Neuron (in vitro differentiated cells): ENCODE data around the gene TSPAN6.

ENCODE experiments used
- H2AFZ ChIP-seq: one replicate; pipeline ENCODE4 v1.6.1; 2013; ENCODE audit warnings: low read depth, mild to moderate bottlenecking, inconsistent platforms, low read length, moderate library complexity
- H3K27me3 ChIP-seq: one replicate; pipeline ENCODE4 v1.6.1; 2013; ENCODE audit warnings: low read length; ENCODE audit not compliant: insufficient read depth
- H3K36me3 ChIP-seq: one replicate; pipeline ENCODE4 v1.6.1; 2013; ENCODE audit warnings: low read length; ENCODE audit not compliant: insufficient read depth
- H3K4me1 ChIP-seq: one replicate; pipeline ENCODE4 v1.6.1; 2013; ENCODE audit warnings: low read length; ENCODE audit not compliant: insufficient read depth
- H3K4me3 ChIP-seq: 2 replicates; pipeline ENCODE4 v1.5.1; 2013; ENCODE audit warnings: mild to moderate bottlenecking, low read length, moderate library complexity
- H3K9me3 ChIP-seq: one replicate; pipeline ENCODE4 v1.6.1; 2013; ENCODE audit warnings: low read length

The TSPAN6 gene

GRCh38 chrX:100642290-100642689 lies 5.7 kb upstream of the TSPAN6 start:
- Histone ChIP-seq H3K4me1 (no peaks in the 10 kb centered on the region), H3K27me3 (peaks cover 6% of the 10 kb centered on the region), H3K36me3 (no peaks in the 10 kb centered on the region), H2AFZ (no peak overlapping the region), H3K9me3 (no peaks in the 10 kb centered on the region), H3K4me3 (no peak overlapping the region)

- Histone ChIP-seq H2AFZ (no peak overlapping the region), H3K27me3 (no peaks in the 10 kb centered on the region), H3K4me3 (peak overlapping the region; percentile 71), H3K4me1 (peaks cover 4% of the 10 kb centered on the region), H3K9me3 (no peaks in the 10 kb centered on the region), H3K36me3 (peaks cover 17% of the 10 kb centered on the region)
These were observed 651 bp downstream of the TSPAN6 start for GRCh38 chrX:100635989-100636320.

GRCh38 chrX:100635040-100635439 lies 1.6 kb downstream of the TSPAN6 start:
- Histone ChIP-seq H3K4me3 (peak overlapping the region; percentile 71), H2AFZ (no peak overlapping the region), H3K9me3 (no peaks in the 10 kb centered on the region), H3K36me3 (peaks cover 22% of the 10 kb centered on the region), H3K4me1 (peaks cover 4% of the 10 kb centered on the region), H3K27me3 (no peaks in the 10 kb centered on the region)

- Histone ChIP-seq H3K9me3 (no peaks in the 10 kb centered on the region), H3K36me3 (peaks cover 15% of the 10 kb centered on the region)
These were observed 10.6 kb downstream of the TSPAN6 start for GRCh38 chrX:100625985-100626491.

GRCh38 chrX:100623001-100623400 lies 13.6 kb downstream of the TSPAN6 start:
- Histone ChIP-seq H3K36me3 (no peaks in the 10 kb centered on the region), H2AFZ (no peak overlapping the region), H3K27me3 (no peaks in the 10 kb centered on the region), H3K4me1 (no peaks in the 10 kb centered on the region), H3K4me3 (no peak overlapping the region), H3K9me3 (no peaks in the 10 kb centered on the region)

More at GRCh38 chrX:100625985-100626491, 10.6 kb downstream of the TSPAN6 start:
- H3K27me3 ChIP-seq = no peaks in the 10 kb centered on the region
- H3K4me3 ChIP-seq = no peak overlapping the region
- no peaks in the 10 kb centered on the region for H3K4me1 ChIP-seq
- no peak overlapping the region for H2AFZ ChIP-seq

- Histone ChIP-seq H3K9me3 (no peaks in the 10 kb centered on the region), H2AFZ (no peak overlapping the region), H3K4me1 (peaks cover 2% of the 10 kb centered on the region), H3K36me3 (no peaks in the 10 kb centered on the region), H3K4me3 (no peak overlapping the region), H3K27me3 (no peaks in the 10 kb centered on the region)
These were observed 21.6 kb downstream of the TSPAN6 start for GRCh38 chrX:100615005-100615404.

- H3K4me3 ChIP-seq = no peak overlapping the region
- no peak overlapping the region for H2AFZ ChIP-seq
- H3K9me3 ChIP-seq = no peaks in the 10 kb centered on the region
- H3K27me3 ChIP-seq = no peaks in the 10 kb centered on the region
- no peaks in the 10 kb centered on the region for H3K36me3 ChIP-seq
- H3K4me1 ChIP-seq = peaks cover 6% of the 10 kb centered on the region
These were observed 24.7 kb downstream of the TSPAN6 start for GRCh38 chrX:100611951-100612350.

- Histone ChIP-seq H3K9me3 (no peaks in the 10 kb centered on the region), H3K27me3 (no peaks in the 10 kb centered on the region), H3K4me3 (no peak overlapping the region), H3K4me1 (peaks cover 6% of the 10 kb centered on the region), H3K36me3 (no peaks in the 10 kb centered on the region), H2AFZ (no peak overlapping the region)
These were observed 27.0 kb downstream of the TSPAN6 start for GRCh38 chrX:100609591-100609990.

GRCh38 chrX:100606753-100607152 lies 29.9 kb downstream of the TSPAN6 start:
- H3K9me3 ChIP-seq = no peaks in the 10 kb centered on the region
- H3K36me3 ChIP-seq = no peaks in the 10 kb centered on the region
- H2AFZ ChIP-seq = no peak overlapping the region
- no peaks in the 10 kb centered on the region for H3K27me3 ChIP-seq
- no peak overlapping the region for H3K4me3 ChIP-seq
- peaks cover 6% of the 10 kb centered on the region for H3K4me1 ChIP-seq

GRCh38 chrX:100600758-100601157 lies 35.8 kb downstream of the TSPAN6 start:
- Histone ChIP-seq H3K4me1 (peaks cover 2% of the 10 kb centered on the region), H3K36me3 (no peaks in the 10 kb centered on the region), H2AFZ (no peak overlapping the region), H3K9me3 (no peaks in the 10 kb centered on the region), H3K4me3 (no peak overlapping the region), H3K27me3 (peaks cover 2% of the 10 kb centered on the region)

- Histone ChIP-seq H3K4me1 (peaks cover 2% of the 10 kb centered on the region), H2AFZ (no peak overlapping the region), H3K27me3 (peaks cover 2% of the 10 kb centered on the region), H3K36me3 (no peaks in the 10 kb centered on the region), H3K9me3 (no peaks in the 10 kb centered on the region), H3K4me3 (no peak overlapping the region)
These were observed 36.3 kb downstream of the TSPAN6 start for GRCh38 chrX:100600340-100600739.

GRCh38 chrX:100599456-100599855 lies 37.1 kb downstream of the TSPAN6 start:
- Histone ChIP-seq H3K4me1 (peaks cover 2% of the 10 kb centered on the region), H3K9me3 (no peaks in the 10 kb centered on the region), H2AFZ (no peak overlapping the region), H3K27me3 (peaks cover 2% of the 10 kb centered on the region), H3K4me3 (no peak overlapping the region), H3K36me3 (no peaks in the 10 kb centered on the region)

GRCh38 chrX:100596601-100597000 lies 40.0 kb downstream of the TSPAN6 start:
- H3K4me3 ChIP-seq = no peak overlapping the region
- H3K27me3 ChIP-seq = peaks cover 2% of the 10 kb centered on the region
- peaks cover 2% of the 10 kb centered on the region for H3K4me1 ChIP-seq
- H2AFZ ChIP-seq = no peak overlapping the region
- H3K9me3 ChIP-seq = no peaks in the 10 kb centered on the region
- no peaks in the 10 kb centered on the region for H3K36me3 ChIP-seq

GRCh38 chrX:100593581-100593980 lies 43.0 kb downstream of the TSPAN6 start:
- no peaks in the 10 kb centered on the region for H3K9me3 ChIP-seq
- H3K27me3 ChIP-seq = peaks cover 6% of the 10 kb centered on the region
- no peak overlapping the region for H2AFZ ChIP-seq
- H3K4me3 ChIP-seq = no peak overlapping the region
- no peaks in the 10 kb centered on the region for H3K36me3 ChIP-seq
- H3K4me1 ChIP-seq = no peaks in the 10 kb centered on the region
